OCI-LY3 (cell line): ENCODE measurements around the gene STARD5.

Source experiments
- H2AFZ ChIP-seq: fragments of 200-600, 300-600 bp; shearing (Covaris generic); 2 replicates; pipeline ENCODE4 v1.6.0; 2014; ENCODE audit warnings: antibody characterized with exemption, low read depth, low read length
- H3K27ac ChIP-seq: fragments of 200-600, 300-600 bp; sonication (generic); 2 replicates; pipeline ENCODE4 v1.5.1; 2014; ENCODE audit warnings: mild to moderate bottlenecking, low read length, moderate library complexity, mixed read lengths
- H3K27me3 ChIP-seq: fragments of 200-600, 300-600 bp; sonication (generic); 2 replicates; pipeline ENCODE4 v1.6.1; 2014; ENCODE audit warnings: low read depth, low read length, mixed read lengths
- H3K36me3 ChIP-seq: fragments of 200-600, 300-600 bp; sonication (generic); replicated peaks from 2 replicates; pipeline ENCODE3; 2014; ENCODE audit warnings: low read depth, low read length, mixed read lengths
- H3K4me1 ChIP-seq: fragments of 300-600, 200-600 bp; sonication (generic); 2 replicates; pipeline ENCODE4 v1.6.1; 2014; ENCODE audit warnings: low read length, mixed read lengths
- H3K4me2 ChIP-seq: fragments of 200-600, 300-600 bp; sonication (generic); 2 replicates; pipeline ENCODE4 v1.6.1; 2014; ENCODE audit warnings: low read length, mixed read lengths
- H3K4me3 ChIP-seq: fragments of 300-600, 200-600 bp; sonication (generic); 2 replicates; pipeline ENCODE4 v1.5.1; 2014; ENCODE audit warnings: antibody characterized with exemption, mild to moderate bottlenecking, low read length, moderate library complexity
- H3K79me2 ChIP-seq: fragments of 300-600, 200-600 bp; shearing (Covaris generic); 2 replicates; pipeline ENCODE4 v1.6.1; 2014; ENCODE audit warnings: mild to moderate bottlenecking, low read length, mixed read lengths
- H3K9ac ChIP-seq: fragments of 300-600, 200-600 bp; shearing (Covaris generic); 2 replicates; pipeline ENCODE4 v1.6.0; 2014; ENCODE audit warnings: mild to moderate bottlenecking, low read length, moderate library complexity
- H3K9me3 ChIP-seq: fragments of 200-600, 300-600 bp; shearing (Covaris generic); 2 replicates; pipeline ENCODE4 v1.6.1; 2014; ENCODE audit warnings: low read length, mixed read lengths; ENCODE audit not compliant: insufficient read depth
- H4K20me1 ChIP-seq: fragments of 200-600, 300-600 bp; sonication (generic); 2 replicates; pipeline ENCODE4 v1.6.1; 2016; ENCODE audit warnings: low read length, mixed read lengths; ENCODE audit not compliant: insufficient read depth
- EZH2phosphoT487 ChIP-seq: fragments of 200-600 bp; shearing (Covaris generic); IDR thresholded peaks from 2 replicates; pipeline ENCODE4 v1.6.1; 2018; ENCODE audit warnings: antibody characterized with exemption, mixed run types, low read depth
- TF ChIP-seq, protein P1 (sequence below): fragments of 200-600, 300-600 bp; sonication (generic); IDR thresholded peaks from 2 replicates; pipeline ENCODE4 v1.5.1; 2014; ENCODE audit warnings: antibody characterized with exemption, low read length, low read depth

The STARD5 gene

DNA sequence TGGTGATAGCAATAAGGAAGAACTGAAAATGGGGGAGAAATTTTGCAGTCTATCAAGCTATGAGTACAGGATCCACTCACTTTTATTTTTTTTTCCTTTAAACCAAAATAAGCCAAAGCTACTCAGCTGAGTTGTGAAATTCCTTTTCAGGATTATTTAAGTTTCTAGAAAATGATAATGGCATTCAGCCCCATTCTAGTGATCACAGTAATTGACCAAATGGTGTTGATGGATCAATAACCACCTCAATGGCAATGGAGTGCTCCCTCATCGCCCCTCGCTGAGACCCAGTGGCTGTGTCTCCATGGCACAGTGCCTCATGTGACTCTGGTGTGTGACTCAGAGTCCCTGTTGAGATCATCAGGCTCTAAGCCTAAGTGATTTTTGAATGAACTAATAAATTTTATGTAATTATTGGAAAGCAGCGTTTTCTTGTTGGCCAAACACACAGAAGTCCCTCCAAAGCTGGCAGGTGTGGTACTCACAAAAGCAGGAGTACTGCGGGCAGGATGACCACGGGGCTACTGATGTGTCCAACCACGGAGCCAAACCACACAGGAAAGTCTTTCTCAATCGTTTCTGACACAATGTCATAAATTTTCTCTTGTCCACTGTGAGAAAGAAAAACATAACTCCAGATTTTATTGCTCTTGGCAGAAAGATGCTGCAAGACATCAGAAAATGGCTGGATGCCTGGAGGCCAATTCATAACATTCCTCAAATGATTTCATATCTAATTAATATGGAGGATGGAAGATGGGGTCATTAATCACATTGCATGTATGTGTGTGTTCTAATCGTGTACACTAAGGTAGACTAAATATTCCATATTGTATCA is 14.4 kb upstream of the STARD5 start:
- no peaks in the 10 kb centered on the region for H4K20me1 ChIP-seq
- H3K4me1 ChIP-seq: peaks cover 5% of the 10 kb centered on the region
- no peaks in the 10 kb centered on the region for H3K9me3 ChIP-seq
- no peak overlapping the region for H3K9ac ChIP-seq
- H3K79me2 ChIP-seq: no peaks in the 10 kb centered on the region
- H3K4me2 ChIP-seq: no peak overlapping the region
- H3K36me3 ChIP-seq: no peaks in the 10 kb centered on the region
- TF ChIP-seq, protein P1, sequence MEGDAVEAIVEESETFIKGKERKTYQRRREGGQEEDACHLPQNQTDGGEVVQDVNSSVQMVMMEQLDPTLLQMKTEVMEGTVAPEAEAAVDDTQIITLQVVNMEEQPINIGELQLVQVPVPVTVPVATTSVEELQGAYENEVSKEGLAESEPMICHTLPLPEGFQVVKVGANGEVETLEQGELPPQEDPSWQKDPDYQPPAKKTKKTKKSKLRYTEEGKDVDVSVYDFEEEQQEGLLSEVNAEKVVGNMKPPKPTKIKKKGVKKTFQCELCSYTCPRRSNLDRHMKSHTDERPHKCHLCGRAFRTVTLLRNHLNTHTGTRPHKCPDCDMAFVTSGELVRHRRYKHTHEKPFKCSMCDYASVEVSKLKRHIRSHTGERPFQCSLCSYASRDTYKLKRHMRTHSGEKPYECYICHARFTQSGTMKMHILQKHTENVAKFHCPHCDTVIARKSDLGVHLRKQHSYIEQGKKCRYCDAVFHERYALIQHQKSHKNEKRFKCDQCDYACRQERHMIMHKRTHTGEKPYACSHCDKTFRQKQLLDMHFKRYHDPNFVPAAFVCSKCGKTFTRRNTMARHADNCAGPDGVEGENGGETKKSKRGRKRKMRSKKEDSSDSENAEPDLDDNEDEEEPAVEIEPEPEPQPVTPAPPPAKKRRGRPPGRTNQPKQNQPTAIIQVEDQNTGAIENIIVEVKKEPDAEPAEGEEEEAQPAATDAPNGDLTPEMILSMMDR: no peak
- no peak for TF ChIP-seq EZH2phosphoT487
- no peak overlapping the region for H2AFZ ChIP-seq
- H3K4me3 ChIP-seq: no peak overlapping the region
- no peaks in the 10 kb centered on the region for H3K27me3 ChIP-seq
- no peak overlapping the region for H3K27ac ChIP-seq

DNA sequence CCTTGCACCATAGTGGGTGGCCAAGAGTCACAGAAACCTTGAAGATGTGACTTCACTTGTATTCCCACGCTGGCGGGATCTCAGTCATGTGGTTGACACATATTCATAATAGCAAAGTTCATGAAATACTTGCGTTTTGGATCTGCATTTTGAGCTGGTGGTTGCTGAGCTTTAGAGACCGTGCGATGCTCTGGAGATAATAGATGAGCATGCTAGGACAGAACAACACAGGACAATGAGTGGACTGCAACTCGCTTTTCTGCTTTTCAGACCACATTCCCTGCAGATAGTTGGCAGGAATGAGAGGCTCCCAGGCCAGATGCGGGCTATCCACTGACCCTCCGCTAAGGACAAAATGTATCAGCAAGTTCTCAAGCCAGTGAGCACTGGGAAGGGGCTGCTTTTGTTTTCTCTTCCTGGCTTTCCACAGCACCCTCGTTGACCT is 13.8 kb upstream of the STARD5 start:
- Histone ChIP-seq H3K9ac (no peak overlapping the region), H3K27me3 (no peaks in the 10 kb centered on the region), H3K4me3 (no peak overlapping the region), H3K9me3 (no peaks in the 10 kb centered on the region), H3K36me3 (no peaks in the 10 kb centered on the region), H3K4me2 (no peak overlapping the region), H2AFZ (no peak overlapping the region), H3K27ac (no peak overlapping the region), H3K79me2 (no peaks in the 10 kb centered on the region), H4K20me1 (no peaks in the 10 kb centered on the region), H3K4me1 (peaks cover 6% of the 10 kb centered on the region)
- TF ChIP-seq, protein P1: no peak
- no peak for TF ChIP-seq EZH2phosphoT487

DNA sequence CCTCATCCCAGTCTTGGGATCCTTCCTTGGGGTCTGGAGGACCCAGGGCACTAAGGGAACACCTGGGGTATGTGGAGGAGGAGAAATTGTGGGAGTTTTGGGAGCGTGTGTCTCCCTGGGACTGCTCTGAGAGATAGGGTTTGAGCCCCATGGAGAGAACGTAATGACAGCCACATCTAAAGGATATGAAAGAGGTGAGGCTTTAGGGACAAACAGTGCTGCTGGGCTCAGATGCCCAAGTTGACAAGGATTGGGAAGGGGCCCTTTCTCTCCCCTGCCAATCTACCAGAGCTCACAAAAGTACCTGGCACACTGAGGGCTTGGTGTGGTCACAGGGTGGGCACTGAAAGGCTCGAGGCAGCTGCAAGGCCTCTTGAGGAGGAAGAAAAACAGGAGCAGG is 13.3 kb upstream of the STARD5 start:
- Histone ChIP-seq H3K9ac (no peak overlapping the region), H3K9me3 (no peaks in the 10 kb centered on the region), H3K79me2 (no peaks in the 10 kb centered on the region), H4K20me1 (no peaks in the 10 kb centered on the region), H3K27me3 (no peaks in the 10 kb centered on the region), H3K4me3 (no peak overlapping the region), H3K4me1 (peaks cover 6% of the 10 kb centered on the region), H3K4me2 (no peak overlapping the region), H2AFZ (no peak overlapping the region), H3K36me3 (no peaks in the 10 kb centered on the region), H3K27ac (no peak overlapping the region)
- TF ChIP-seq, protein P1: no peak
- TF ChIP-seq EZH2phosphoT487: no peak

DNA sequence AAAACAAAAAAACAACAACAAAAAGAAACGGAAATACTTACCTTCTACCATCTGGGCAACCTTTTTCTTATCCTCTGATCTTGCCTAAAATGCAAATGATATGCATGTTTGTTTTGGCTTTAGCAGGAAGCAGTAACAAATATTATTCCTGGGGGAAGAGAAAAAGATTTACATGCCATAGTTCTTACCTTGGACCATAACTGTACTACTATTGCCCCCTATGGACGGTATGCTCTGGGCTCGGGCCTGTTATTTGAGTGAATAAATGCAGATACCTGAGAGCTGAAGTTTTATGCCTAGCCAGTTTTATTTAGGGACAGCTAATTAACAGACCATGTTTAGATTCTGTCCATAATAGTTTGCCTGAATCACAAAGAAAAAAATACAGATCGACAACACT is 12.6 kb upstream of the STARD5 start:
- Histone ChIP-seq H3K4me2 (no peak overlapping the region), H3K4me1 (peaks cover 6% of the 10 kb centered on the region), H3K4me3 (no peak overlapping the region), H3K9me3 (no peaks in the 10 kb centered on the region), H3K36me3 (no peaks in the 10 kb centered on the region), H3K27me3 (no peaks in the 10 kb centered on the region), H3K9ac (no peak overlapping the region), H3K79me2 (no peaks in the 10 kb centered on the region), H3K27ac (no peak overlapping the region), H2AFZ (no peak overlapping the region), H4K20me1 (no peaks in the 10 kb centered on the region)
- no peak for TF ChIP-seq EZH2phosphoT487
- TF ChIP-seq, protein P1: peak; percentile 88
